M059J (cell line): ENCODE results near the gene ZNF618. TPM values are rescaled to one million over a fixed set of nuclear protein-coding genes. Genes with fewer than 3 reads are reported as not detected.

Source experiments
- DNase-seq: peaks from one replicate; pipeline ENCODE4 v3.0.0-alpha.2; 2012; ENCODE audit warnings: low read depth
- total RNA-seq: library from RNA; depleted of rRNA; stranded (reverse); fragments of >200 nt; shearing (Covaris generic); gene quantifications from 2 replicates; pipeline ENCODE4 v1.2.3, GENCODE V29; 2014; rRNA removed

The ZNF618 gene
- total RNA-seq, 1 experiment from 2014 or later: 5.7 TPM

DNA sequence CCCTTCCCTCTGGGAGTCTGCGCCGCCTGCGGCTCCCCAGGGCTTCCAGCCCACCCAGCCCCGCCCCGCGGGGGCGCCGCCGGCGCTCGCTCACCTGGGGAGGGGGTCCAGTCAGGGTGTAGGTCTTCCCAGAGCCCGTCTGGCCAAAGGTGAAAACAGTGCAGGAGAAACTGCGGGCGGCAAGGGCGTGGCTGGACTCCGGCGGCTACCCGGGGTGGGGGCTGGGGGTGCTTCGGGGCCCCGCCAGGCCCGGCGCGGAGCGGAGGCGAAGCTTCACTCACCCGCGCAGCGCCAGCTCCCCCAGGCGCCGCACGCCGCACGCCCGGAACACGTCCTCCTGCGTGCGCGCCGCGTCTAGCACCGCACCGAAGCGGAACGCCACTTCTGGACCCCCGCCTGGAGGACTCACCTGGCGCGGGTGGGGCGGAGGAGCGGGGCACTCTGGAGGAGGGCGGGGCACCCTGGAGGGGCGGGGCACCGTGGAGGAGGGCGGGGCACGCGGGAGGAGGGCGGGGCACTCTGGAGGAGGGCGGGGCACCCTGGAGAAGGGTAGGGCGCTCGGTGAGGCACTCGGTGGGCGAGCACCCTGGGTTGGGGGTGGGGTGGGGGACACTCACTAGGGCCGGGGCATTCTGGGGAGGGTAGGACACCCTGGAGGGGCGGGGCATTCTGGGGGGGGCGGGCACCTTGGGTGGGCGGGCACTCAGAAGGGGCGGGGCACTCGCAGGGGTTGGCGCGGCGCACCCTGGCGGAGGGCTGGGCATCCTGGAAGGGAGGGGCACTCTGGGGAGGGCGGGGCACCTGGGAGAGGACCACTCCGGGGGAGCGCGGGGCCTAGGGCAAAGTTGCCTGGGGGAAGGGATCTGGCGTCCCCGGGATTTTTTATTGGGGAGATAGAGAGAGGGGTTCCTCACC, 222.2 kb downstream of the ZNF618 start:
- peak; percentile 19 for DNase-seq

DNA sequence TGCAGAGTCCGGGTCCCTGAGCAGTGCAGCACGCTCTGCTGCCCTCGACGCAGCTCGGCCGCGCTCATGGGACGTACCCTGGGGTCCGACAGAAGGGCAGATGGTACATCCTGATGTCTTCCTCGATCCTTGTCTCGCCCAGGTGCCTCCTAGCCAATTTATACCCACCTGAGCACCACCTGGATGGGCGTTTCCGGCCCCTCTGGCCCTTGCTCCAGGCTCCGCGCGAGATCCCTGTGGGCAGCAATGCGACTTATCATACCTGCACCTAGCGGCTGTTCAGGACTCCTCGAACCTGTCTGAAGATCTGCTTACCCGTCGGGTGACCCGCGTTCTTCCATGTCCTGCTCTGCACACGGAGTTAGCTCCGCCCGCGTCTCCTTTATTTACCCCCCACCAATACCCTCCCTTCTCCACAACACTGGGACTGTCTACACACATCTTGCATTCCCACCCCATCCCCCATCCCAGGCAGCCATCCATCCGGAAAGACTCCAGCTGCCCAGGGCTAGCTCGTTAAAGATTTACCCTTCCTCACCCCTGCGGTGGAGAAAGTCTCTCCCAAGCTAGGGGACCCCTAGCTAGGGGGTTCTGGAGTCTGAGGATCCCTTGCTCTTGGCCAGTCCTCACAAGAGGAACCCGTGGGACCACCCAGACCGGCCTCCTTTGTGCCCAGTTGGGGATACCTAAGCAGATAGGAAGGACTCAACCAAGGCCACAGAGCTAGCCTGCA, 223.0 kb downstream of the ZNF618 start, which contains the start of gene KIF12:
TSS of gene KIF12 (minus strand) at position 357 of the 733 bp plus-strand sequence. CDS start at position 341, 16 bp downstream.
- DNase-seq: peak; percentile 20

DNA sequence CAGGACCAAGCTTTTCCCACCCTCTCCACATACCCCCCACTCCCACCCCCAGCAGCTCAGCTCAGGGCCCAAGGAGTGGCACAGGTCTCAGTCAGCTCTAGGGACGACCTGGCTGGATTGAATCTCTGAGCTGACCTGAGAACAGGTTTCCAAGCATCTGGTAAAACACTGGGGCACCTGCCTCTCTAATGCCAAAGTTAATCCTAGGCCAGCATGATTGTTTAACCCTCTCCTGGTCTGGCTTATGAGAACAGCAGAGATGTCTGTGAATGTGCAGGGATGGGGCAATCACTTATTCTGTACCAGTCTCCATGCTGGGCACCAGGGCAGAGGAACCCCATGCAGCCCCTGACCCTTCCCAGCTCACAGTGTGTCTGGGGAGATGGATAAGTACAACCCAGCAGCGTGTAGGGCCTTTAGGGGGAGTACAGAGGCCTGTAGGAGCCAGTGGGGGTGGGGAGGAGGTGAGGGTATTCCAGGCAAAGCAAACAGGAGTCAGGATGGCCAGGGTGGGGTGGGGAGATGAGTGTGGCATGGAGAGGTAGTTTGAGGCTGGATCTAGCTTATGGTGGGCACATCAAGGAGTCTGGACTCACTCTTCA, 223.7 kb downstream of the ZNF618 start:
- no peak for DNase-seq

DNA sequence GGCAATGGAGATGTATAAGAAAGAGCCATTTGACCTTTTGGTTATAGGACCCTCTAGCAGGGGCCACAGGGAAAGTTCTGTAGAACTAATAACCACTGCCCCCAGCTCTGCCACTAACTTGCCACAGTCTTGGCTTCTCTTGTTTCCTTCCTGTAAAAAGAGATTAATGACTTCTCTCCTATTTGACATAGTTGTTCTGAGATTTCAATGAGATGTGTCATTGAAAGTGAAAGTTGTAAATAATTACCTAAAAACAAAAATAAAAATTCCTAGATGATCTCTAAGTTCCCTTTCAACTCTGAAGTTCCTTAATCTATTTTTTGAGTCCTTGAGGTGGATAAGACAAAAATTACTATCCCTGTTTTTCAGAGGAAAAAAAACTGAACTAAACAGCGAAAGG, 224.4 kb downstream of the ZNF618 start:
- no peak for DNase-seq

DNA sequence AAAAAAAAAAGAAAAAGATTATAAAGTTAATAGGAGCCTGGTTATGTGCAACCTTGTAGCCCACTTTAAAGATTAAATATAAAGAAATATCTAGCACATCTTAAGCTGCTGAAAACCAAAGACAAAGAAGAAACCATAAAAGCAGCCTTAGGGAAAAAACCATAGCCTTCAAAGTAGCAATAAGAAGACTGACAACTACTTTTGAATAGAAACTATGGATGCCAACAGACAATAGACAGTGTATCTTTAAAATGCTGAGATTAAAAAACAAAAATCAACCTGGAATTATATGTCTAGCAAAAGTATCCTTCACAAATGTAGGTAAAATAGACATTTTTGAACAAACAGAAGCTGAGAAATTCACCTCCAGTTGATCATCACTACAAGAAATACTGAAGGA, 226.4 kb downstream of the ZNF618 start:
- no peak for DNase-seq

DNA sequence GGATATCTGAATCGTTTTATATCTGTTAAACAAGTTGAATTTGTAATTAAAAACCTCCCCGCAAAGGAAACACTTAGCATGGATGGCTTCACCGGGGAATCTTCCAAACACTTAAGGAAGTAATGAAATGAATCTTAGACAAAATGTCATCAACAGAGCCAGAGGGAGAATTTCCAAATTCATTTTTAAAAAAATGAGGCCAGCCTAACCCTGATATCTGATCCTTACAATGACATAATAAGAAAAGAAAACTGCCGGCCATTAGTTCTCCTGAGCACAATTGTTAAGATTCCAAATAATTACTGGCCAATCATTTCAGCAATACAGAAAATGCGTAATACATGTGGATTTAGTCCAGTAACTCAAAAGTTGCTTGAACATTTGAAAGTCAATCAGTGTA, 229.1 kb downstream of the ZNF618 start:
- no peak for DNase-seq

Other genes with a start within 250 kb of the ZNF618 start
- gene AMBP, start 202.0 kb downstream of the ZNF618 start, total RNA-seq: 0.10 TPM in 1 of 2 replicates, not detected in the other
- gene KIF12, start 223.0 kb downstream of the ZNF618 start, total RNA-seq: 0.12 TPM in 1 of 2 replicates, not detected in the other